HG03139 (cell line): ENCODE data around the gene CD3E.
"Not testable (repeated sequence)": the region's sequence is repeated elsewhere in the genome, so short reads cannot be mapped to it uniquely, and the experiment has no call there.

Source experiments
- ATAC-seq: cut with Tn5 transposase; IDR thresholded peaks from one replicate; pipeline ENCODE4 v1.9.1; 2021; ENCODE audit not compliant: unreplicated experiment

CD3E gene

GRCh38 chr11:118290923-118291322 is 13.6 kb upstream of the CD3E start:
- no peak for ATAC-seq

- no peak for ATAC-seq
These were observed 12.9 kb upstream of the CD3E start for GRCh38 chr11:118291477-118292135.

GRCh38 chr11:118294053-118294452 is 10.5 kb upstream of the CD3E start:
- ATAC-seq: no peak

- ATAC-seq: no peak
These were observed 9.3 kb upstream of the CD3E start for GRCh38 chr11:118295199-118295598.

- ATAC-seq: no peak
These were observed 8.6 kb upstream of the CD3E start for GRCh38 chr11:118295815-118296454.

GRCh38 chr11:118301600-118302195 is 2.8 kb upstream of the CD3E start:
- ATAC-seq: no peak

GRCh38 chr11:118304227-118304567 is 333 bp upstream of the CD3E start:
- ATAC-seq: no peak

- ATAC-seq: no peak
These were observed 1.2 kb downstream of the CD3E start for GRCh38 chr11:118305726-118306125.

- ATAC-seq: no peak
These were observed 2.0 kb downstream of the CD3E start for GRCh38 chr11:118306556-118306955.

- ATAC-seq: not testable (repeated sequence)
These were observed 4.5 kb downstream of the CD3E start for GRCh38 chr11:118308995-118309528.

- ATAC-seq: no peak
These were observed 5.7 kb downstream of the CD3E start for GRCh38 chr11:118310271-118310670.

- no peak for ATAC-seq
These were observed 6.4 kb downstream of the CD3E start for GRCh38 chr11:118310781-118311485.

- ATAC-seq: no peak
These were observed 7.0 kb downstream of the CD3E start for GRCh38 chr11:118311518-118311917.

- no peak for ATAC-seq
These were observed 7.8 kb downstream of the CD3E start for GRCh38 chr11:118312328-118312727.

- ATAC-seq: no peak
These were observed 8.7 kb downstream of the CD3E start for GRCh38 chr11:118313242-118313641.

GRCh38 chr11:118314988-118315411 is 10.5 kb downstream of the CD3E start:
- ATAC-seq: no peak

GRCh38 chr11:118318124-118318523 is 13.6 kb downstream of the CD3E start:
- ATAC-seq: no peak

GRCh38 chr11:118318581-118319336 is 14.2 kb downstream of the CD3E start:
- no peak for ATAC-seq

GRCh38 chr11:118319337-118319707 is 14.8 kb downstream of the CD3E start:
- no peak for ATAC-seq

- ATAC-seq: no peak
These were observed 16.0 kb downstream of the CD3E start for GRCh38 chr11:118320515-118320914.
